ENCODE measurements around the gene TRIP11. TPM values are rescaled to one million over a fixed set of nuclear protein-coding genes. Genes with fewer than 3 reads are reported as not detected.

Gene TRIP11
- total RNA-seq, 2 experiments from 2014 or later: 43.6 to 44.7 TPM

DNA sequence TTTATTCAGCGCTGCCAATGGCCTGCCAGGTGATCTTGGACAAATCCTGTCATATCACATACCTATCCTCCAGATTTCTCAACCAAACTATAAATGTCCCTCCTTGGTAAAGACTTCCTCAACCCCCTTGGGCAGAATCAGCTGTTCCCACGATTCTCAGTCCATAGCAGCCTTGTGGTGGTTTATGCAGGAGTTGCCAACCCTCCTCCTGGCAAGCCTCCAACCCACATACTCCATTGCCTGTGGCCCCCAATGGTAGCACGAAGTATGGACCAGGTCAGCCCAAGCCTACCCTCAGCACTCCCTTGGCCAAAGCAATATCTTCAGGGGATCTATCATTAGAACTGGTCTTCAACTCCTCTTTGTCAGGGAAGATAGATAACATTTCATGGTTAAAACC lies 119.3 kb downstream of the TRIP11 start:
- CTCF ChIA-PET: interaction anchor here (0.6 kb wide), 1 partner anchor 23 kb away, joined by 3 read pairs; no protein-coding TSS in a partner anchor
- POLR2A ChIA-PET: no interaction called here
- Mint-ChIP-seq H3K36me3 (ENCODE audit: low read depth) (no peaks in the 10 kb centered on the region), H3K27ac (no peak overlapping the region), H3K27me3 (no peaks in the 10 kb centered on the region), H3K4me3 (no peak overlapping the region), H3K4me1 (no peaks in the 10 kb centered on the region), H3K9me3 (no peaks in the 10 kb centered on the region)
- no peak for DNase-seq

DNA sequence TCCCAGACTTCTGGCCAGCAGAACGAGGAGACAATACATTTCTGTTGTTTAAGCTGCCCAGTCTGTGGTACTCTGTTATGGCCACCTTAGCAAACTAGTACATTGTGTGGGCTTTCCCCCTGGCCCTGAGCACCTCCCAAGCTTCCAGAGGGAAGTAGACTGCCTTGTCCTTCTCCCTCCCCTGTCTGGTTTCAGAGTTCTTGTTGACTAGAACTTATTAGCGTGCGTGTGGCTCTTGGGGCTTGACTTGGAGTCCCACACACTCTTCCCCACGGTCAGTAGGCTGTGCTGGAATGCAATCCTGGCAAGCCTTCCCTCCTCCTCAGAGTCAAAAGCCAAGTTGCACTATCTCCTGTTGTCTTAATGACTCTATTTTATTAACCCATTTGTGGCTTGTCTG lies 120.0 kb downstream of the TRIP11 start:
- no peak for DNase-seq
- CTCF ChIA-PET: interaction anchor here (0.6 to 1.7 kb wide), 2 partner anchors 23 to 27 kb away, joined by 3 to 4 read pairs; no protein-coding TSS in a partner anchor
- H3K36me3 Mint-ChIP-seq (ENCODE audit: low read depth): no peaks in the 10 kb centered on the region
- no peaks in the 10 kb centered on the region for H3K9me3 Mint-ChIP-seq
- no peaks in the 10 kb centered on the region for H3K4me1 Mint-ChIP-seq
- POLR2A ChIA-PET: no interaction called here
- no peak overlapping the region for H3K4me3 Mint-ChIP-seq
- H3K27ac Mint-ChIP-seq: no peak overlapping the region
- no peaks in the 10 kb centered on the region for H3K27me3 Mint-ChIP-seq

DNA sequence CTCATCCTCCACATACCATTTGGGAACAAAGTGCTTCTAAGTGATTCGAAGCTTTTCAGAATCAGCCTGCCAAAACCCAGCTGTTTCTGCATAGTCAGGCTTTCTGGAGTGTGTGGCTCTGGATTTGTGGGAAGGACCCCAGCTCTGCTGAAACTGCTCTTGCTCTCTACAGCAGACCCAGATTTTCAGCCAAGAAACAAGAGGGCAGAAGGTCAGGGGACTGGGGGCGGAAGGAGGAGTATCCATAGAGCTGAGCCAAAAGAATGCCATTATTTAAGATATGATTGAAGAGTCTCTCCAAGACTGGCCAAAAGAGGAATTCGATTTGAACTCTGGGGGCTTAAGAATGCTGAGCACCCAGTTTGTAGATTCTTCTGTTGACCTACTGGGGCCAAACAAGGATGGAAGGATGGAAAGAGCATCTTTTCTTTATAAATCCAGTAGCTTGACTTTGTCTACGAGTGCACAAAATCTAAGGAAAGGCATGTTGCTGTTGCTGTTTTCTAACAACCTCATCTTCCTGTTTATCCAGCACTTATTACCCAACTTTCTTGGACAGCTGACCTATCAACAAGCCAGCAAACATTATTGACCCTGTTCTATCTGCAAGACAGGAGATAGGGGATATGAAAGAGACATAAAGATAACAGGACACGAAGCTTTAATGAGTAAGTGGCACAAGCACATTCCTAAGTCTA lies 121.5 kb downstream of the TRIP11 start:
- Mint-ChIP-seq H3K9me3 (no peaks in the 10 kb centered on the region), H3K27me3 (no peaks in the 10 kb centered on the region), H3K27ac (no peak overlapping the region), H3K36me3 (ENCODE audit: low read depth) (no peaks in the 10 kb centered on the region), H3K4me3 (no peak overlapping the region), H3K4me1 (no peaks in the 10 kb centered on the region)
- ChIA-PET CTCF (interaction anchor here (0.6 to 1.7 kb wide), 2 partner anchors 25 to 745 kb away, joined by 4 read pairs; no protein-coding TSS in a partner anchor), POLR2A (no interaction called here)
- no peak for DNase-seq

Other genes with a start within 250 kb of the TRIP11 start
- 100 to 1,000 TPM; 196 to 216 TPM for gene TC2N, start 172.5 kb downstream of the TRIP11 start, total RNA-seq
- 1 to 10 TPM; 3.8 to 4.1 TPM for gene FBLN5, start 92.4 kb downstream of the TRIP11 start, total RNA-seq
- 10 to 100 TPM; 28.8 to 30.3 TPM for gene ATXN3, start 66.5 kb upstream of the TRIP11 start, total RNA-seq
- 100 to 1,000 TPM; 109 to 143 TPM for gene NDUFB1, start 81.6 kb upstream of the TRIP11 start, total RNA-seq
- gene CPSF2, start 81.9 kb upstream of the TRIP11 start, total RNA-seq: 10 to 100 TPM; 74.4 to 94.2 TPM

All from activated CD4-positive, alpha-beta T cell treated with anti-CD3 and anti-CD28 coated beads, Interleukin-2, amount 10 ng/mL, durations not matched to agents 7 days and 5 days (primary cell).